HG03521 (cell line): Measurements from ENCODE around the gene FAH.

Experiments
- ATAC-seq: cut with Tn5 transposase; IDR thresholded peaks from one replicate; pipeline ENCODE4 v1.9.1; 2021; ENCODE audit warnings: mild to moderate bottlenecking, moderate library complexity; ENCODE audit not compliant: unreplicated experiment

The FAH gene

DNA sequence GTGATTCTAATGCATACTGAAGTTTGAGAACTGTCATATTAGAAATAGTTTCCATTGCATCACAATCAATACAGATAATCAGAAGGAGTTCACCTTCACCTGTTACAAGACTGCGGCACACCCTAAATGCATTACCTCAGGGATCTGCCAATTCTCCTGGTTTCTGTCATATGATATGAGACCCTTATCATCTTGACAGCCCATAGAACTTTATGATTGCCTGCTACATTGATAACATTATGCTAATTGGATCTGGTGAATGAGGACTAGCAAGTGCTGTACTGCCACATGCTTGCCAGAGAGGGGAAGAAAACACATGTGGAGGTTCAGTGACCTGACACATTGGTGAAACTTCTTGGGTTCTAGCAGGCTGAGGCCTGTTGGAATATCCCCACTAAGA is 41.4 kb downstream of the FAH start:
- ATAC-seq, result no peak

DNA sequence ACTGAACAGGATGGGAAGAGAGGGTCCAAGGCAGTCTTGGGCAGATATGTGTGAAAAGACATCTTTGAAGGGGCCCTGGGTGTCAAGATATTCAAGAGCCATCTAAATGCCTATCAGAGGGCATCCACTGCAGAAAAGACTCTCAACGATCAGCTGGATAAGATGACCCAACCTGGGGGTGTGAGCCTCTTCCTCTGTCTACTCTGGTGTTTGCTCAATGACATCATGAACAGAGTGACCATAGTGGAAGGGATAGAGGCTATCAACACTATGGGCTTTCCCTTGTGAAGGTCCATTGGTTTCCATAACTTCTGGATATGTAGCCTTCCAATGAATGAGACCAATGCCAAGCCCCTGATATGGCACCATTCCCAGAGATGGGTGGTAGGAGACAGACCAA is 42.1 kb downstream of the FAH start:
- ATAC-seq, result no peak

DNA sequence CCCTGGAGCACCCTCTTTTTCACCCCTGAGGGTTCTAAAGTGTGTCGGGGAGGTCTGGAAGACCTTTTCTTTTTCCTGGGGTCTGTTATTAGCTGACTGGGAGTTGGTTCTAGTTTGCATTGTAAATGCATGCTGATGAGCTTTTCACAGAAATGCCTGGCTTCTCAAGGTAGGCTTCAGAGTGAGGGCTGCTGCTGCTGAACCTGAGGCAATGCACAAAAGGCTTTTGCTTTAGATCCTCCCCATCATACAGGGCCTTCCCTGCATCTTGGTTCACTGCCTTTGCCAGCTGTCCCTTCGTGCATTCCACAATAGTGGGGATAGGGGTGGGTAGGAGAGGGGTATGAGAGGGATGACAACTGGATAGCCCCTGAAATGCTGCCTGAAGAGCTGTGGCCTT is 46.6 kb downstream of the FAH start:
- no peak for ATAC-seq

DNA sequence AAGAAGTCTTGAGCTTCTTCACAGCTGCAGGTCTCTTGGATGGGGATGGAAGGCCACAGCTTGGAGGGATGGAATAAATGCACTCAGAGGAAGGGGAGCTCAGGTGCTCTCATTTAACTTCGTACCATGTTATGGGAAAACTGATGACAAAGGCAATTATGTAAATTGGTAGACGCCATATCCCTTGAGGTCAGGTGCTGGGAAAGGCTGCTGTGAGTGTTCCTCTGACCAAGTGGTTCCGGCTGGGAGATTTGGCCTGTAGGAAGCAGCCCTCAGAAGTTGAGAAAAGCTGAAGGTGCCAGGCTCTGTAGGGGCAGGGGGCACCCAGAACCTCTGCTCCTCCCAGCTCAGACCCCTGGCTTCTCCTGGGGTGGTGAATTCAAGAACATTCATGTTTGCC is 47.1 kb downstream of the FAH start:
- ATAC-seq, result no peak

DNA sequence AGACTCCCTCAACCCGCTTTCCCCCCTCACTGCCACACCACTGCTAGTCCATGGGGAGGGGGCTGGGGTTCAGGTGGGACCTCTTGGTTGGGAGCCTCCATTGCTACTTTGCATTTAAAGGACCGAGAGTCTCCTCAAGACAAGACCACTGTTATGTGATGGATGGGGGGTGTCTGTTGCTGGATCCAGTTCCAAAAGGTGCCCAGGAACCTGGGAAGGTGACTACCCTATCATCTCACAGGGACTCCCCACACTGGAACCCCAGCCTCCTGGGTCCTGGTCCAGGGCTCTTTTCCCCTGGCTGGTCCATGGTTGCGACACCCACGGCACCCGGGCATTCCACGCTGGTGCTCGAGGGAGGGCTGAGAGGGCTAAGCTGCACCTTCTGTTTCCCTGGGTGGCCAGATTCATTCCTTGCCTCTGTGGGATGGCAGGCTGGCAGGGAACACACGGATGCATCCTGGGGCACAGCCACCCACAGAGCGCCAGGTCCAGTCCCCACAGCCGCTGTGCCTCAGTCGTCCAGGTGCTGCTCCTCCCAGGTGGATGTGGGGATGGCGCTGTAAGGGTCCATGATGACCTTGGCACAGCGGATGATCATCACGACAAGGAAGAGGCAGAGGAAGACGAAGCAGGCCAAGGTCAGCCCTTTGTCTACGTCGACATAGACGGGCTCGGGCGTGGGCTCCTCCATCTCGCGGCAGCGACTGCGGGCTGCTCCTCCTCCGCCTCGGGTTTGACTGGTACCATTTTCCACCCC is 48.6 kb downstream of the FAH start:
- ATAC-seq, result no peak

DNA sequence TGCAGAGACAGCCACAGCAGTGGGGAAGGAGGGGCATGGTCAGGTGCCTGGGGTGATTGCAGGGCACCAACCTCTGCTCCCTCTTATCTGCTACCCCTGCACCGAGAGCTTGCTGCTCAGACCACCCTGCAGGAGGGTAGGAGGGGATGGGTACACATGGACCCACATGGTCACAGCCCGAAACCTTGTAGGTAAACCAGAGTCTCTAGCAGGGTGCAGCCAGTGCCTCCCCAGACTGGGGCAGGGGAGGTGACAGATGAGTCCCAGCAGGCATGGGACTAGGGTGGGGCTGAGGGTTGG is 49.2 kb downstream of the FAH start:
- ATAC-seq, result no peak

DNA sequence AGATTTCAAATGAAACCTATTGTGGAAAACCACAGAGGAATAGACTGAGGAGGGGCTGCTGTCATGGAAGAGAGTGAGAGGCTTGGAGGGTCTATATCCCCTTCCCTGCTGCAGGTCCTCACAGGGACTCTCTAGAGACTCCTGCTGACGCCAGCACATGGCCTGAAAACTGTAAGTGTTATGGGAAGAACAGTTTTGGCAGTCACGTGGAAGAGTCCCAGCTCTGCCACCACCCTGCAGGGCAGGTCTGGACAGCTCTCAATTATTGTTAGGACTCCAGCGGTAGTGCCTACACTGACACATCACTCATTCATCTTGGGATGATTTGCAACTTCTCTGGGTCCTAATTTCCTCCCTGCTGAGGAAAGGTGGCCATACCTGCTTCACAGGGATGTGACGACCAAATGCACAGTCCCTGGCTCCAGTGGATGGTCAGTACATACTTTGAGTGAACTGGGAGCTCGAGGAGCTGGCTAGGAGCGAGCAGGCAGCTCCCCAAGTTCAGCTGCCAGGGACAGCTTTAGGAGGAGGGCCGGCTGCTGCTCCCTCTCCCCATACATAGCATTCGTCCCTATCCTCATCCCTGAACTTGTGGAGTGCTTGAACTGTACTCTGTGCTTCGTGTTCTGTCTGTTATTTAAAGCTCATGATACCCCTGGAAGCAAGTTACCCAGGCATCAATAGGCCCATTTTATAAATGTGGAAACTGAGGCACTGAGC is 50.0 kb downstream of the FAH start:
- no peak for ATAC-seq

DNA sequence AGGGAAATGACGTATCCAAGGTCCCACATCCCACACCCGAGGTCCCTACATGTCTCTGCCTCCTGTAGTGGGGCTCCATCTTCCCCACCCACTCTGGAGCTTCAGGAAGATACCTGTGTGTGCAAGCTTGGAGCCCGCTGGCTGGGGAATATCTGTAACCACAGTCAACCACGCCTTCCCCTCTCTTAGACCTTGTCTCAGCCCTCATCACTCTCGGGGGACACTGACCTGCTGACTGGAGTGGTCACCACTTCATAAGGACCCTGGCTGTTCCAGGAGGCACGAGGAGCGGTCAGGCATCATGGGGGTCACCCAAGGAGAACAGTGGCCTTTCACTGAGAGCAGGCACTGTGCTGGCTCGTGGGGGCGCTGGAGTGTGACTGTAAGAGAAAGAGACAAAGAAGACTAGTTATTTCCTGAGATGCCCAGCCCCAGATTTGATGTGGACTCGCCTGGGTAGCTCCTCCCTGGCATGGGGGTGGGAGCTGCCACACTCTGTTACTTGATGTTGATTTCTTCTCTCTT is 50.6 kb downstream of the FAH start:
- ATAC-seq, result no peak

DNA sequence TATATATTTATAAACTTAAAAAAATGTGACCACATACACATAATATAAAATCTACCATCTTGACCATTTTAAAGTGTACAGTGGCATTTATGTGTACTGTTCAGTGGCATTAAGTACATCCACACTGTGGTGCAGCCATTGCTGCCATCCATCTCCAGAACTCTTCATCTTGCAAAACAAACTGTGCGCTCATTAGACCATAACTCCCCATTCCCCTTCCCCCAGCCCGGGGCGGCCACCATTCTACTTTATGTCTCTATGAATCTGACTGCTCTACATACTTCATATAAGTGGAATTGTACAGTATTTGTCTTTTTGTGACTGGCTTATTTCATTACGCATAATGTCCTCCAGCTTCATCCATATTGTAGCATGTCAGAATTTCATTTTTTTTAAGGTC is 51.4 kb downstream of the FAH start:
- ATAC-seq, result no peak

DNA sequence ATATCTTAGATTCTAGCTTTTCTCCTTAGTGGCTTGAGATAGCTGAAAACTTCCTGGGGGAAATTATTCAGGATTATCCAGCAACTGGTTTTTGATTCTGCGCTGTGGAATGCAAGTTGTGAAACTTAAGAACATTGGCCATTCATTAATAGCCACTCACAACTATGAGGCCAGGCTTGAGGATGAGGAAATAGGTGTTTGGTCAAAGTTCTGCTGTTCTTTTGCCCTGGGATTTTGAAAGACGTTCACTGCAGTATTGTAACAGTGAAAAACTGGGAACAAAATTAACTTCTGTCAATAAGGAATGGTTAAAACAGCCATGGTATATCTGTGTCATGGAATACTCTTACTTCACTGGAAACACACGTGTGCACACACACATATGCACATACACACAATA is 55.1 kb downstream of the FAH start:
- ATAC-seq, result no peak

DNA sequence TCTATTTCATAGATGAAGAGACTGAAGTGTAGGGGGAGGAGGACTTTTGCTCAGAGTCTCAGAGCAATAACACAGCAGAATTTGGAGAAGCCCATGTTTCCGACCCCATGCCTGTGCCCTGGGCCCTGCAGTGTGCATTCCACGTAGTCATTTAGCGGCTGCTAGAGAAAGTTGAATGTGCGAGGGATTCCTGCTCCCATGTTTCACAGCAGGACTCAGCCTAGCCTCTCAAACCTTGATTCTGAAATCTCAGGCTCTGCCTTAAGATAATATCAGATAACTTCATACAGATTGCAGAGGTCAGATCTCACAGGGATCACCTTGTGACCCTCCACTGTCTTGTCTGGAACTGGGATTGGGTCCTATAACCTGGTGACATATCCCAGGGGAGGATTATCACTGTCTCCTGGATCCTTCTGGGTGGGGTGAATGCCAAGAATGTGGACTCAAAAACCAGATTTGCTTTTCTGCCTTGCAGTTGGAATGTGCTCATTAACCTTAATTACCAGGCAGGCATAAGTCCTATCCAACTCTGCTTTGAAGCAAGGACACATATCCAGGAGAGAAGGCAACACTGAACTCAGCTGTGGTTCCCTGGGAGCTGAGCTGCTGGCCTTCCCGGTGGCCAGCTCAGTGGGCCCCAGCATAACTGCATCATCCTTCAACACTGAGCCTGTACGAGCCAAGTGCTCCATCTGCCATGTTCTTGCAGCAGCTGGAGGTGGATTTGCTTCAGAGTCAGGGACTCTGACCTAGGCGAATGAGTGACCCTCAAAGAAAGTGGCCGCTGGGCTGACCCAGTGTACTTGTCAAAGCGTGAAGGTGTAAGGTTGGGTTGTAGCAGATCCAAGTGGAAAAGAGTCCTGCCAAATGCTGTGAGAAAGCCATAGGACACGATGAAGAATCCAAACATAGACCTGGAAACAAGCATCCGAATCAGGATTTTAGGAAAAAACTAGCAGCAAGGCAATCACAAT is 56.2 kb downstream of the FAH start:
- ATAC-seq, result no peak

DNA sequence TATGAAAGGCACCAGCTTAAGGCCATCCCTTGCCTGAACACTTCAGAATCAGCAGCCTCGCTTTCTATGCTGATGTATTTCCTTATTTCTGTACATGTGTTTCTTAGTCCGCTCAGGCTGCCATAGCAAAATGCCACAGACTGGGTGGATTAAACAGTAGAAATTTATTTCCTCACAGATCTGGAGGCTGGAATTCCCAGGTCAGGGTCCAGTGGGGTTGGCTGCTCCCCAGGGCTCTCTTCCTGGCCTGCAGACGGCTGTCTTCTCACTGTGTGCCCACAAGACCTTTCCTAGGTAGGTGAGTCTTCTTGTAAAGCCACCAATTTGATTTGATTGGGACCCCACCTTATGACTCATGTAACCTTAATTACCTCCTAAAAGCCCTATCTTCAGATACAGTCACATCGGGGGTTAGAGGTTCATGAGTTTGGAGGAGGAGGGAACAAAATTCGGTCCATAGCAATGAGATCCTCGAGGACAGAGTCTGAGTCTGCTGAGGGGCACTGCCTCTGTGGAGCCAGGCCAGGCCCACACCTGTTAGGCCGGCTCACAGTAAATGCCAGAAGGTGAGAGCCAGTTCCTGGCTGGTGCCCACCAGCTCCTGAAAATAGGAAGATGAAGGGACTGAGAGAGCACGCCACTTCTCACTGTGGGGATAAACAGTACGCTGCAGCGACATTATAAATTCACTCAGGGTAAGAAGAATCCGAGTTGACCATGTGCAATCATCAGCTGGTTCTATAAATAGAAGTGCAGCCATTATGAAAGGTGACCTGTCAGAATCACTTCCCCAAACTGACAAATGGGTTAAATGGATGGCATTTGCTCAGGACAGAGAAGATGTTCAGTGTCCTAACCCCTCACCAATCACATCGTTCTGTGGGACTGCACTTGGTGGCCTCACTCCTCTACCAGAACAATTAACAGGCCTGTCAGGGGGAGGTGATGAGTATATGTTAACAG is 58.1 kb downstream of the FAH start:
- ATAC-seq, result no peak

DNA sequence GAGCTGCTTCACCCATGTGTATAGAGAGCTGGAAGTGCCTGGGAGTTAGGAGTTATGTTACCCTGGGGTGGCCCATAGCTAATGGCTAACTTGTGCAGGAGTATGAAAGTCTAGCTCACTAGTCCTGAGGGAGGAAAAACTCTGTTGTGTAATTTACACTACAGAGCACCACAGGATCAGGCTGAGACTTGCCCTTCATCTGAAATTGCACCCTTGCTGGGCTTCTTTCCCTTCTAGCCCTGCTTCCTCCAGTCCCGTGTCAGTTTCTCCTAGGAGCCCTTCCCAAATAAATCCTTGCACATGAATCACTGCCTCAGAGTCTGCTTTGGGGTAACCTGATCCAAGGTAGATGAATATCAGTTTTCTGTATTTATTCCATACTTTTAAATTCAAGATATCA is 59.2 kb downstream of the FAH start:
- ATAC-seq, result no peak

DNA sequence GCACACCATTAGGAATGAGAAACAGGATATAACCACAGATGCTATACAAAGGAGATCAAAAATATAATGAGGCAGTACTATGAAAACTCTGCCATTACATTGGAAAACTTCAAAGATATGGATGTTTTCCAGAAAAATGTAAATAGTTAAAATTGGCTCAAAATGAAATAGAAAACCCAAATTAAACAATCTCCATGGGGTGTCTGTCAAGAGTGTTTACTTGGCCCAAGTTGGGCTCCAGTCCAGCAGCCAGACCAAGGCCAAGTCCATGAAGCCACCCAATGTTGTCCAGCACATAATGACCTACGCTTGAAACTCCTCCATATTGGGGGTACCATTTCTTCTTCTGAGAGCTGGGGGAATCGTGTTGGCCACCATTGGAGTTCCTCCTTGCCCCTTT is 62.1 kb downstream of the FAH start:
- ATAC-seq, result no peak

DNA sequence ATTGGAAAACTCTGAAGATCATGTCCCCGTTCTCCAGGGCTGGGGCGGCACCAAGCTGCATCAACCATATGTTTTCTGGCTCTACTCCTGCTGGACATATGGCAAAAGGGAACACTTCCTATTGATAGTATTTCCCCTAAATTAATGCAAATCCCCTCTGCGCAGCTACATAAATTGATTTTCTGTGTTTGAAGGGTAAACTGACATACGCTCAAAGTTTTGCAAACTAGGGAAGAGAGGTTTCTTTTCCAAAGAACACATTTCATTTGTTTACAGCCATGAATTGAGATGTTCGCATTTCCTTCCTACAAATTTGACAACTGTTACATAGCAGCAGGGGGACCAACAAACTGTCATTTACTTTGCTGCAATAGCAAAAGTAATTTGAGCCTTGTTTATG is 63.3 kb downstream of the FAH start:
- ATAC-seq, result no peak

DNA sequence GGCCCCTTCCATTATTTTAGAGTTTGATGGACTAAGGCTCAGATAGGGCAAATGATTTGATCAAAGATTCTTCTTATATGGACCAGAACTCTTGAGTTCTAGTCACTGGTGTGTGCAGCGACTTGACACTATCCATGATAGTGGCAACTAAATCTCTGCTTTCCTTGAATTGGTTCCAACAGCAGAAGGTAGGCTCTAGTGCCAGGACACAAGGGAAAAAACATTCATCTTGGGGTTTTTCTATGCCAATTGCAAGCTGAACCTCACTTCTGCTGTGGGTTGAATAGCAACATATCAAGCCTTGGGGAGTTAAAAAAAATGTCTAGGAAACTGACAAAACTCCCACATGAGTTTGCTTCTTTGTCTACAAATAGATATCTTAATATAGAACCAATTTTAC is 64.1 kb downstream of the FAH start:
- ATAC-seq, result no peak

DNA sequence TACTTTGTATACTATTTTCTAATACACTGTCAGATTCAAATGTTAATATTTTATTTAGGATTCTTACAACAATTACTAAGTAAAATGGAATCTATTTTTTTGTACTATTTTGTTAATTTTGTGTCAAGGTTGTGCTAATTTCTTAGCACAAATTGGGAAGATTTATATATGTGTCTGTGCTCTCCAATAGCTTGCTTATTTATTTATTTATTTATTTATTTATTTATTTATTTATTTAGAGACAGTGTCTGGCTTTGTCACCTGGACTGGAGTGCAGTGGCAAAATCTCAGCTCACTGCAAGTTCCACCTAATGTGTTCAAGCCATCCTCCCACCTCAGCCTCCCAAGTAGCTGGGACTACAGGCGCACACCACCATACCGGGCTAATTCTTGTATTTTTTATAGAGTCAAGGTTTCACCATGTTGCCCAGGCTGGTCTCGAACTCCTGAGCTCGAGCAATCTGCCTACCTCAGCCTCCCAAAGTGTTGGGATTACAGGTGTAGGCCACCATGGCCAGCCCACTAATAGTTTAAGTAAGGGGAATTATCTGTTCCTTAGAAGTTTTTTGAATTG is 64.6 kb downstream of the FAH start:
- ATAC-seq, result no peak

DNA sequence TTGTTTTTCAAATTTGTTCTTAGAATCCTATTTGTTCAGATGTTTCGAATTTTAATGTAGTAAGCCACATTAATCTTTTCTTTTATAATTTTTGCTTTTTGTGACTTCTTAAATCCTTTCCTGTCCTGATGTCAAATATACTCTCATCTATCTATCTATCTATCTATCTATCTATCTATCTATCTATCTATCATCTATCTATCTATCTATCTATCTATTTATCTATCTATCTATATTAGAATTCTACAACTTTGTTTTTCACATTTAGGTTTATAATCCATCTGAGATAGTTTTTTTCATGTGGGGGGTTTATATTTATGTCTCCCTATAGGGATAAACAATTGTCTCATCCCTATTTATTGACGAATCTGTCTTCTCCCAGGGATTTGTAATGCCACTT is 67.2 kb downstream of the FAH start:
- ATAC-seq, result no peak

DNA sequence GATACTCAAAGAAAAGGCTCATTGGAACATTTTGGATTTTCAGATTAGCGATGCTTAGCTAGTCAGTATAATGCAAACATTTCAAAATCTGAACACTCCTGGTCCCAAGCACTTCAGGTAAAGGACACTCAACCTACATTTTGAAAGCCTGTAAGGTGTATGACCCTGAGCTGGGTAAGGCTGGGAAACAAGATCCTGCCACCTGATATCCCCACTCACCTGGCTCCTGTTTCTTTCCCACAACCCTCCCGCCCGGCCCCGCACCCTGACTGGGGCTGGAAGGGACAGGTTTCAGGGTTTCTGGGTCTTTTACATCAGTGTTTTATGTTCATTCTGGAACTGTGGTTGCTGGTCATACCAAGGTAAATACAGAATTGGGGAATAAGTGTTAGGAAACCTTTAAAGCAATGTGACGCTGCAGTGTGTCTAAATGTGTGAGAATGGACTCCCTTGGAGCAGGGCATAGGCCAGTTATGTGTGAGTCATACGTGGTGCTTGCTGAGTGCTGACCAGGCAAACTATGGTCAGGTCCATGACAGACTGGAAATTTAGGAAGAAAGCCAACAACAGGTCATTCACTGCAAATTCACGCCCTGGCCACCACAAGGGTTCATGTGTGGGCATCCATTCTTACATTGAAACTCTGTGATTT is 76.3 kb downstream of the FAH start:
- no peak for ATAC-seq

DNA sequence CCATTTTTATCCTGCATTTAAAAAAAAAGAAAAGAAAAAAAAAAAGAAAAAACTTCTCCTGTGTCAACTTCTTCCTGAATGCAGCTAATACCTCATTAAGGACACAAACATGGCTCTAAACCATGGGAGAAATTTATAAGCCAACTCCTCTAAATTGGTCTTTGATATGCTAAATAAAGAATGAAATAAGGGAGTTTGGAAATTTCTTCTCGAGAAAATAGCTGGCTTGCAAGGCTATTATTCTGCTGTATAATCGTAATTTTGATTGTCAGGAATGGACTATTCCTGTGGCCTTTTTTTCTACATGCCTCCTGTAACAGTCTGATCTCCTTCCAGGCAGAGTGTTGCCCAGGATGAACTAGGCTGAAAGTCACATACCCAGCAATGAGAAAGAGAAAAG is 78.6 kb downstream of the FAH start:
- ATAC-seq, result no peak
